Measurements from ENCODE around the gene STK10. TPM values are rescaled to one million over a fixed set of nuclear protein-coding genes. Genes with fewer than 3 reads are reported as not detected.

The STK10 gene
- total RNA-seq, 1 experiment from 2014 or later: 22.9 TPM

- no peak for DNase-seq (ENCODE audit: low read depth, low spot score)
- Histone ChIP-seq H3K27ac (ENCODE audit: low read depth, low read length) (no peak overlapping the region), H3K27me3 (ENCODE audit: insufficient read depth, low read length) (no peaks in the 10 kb centered on the region), H3K4me3 (replicated peaks in 1 of 2; ENCODE audit: low read depth in 1 of 2, low read length in 2 of 2) (no peak overlapping the region), H3K9me2 (ENCODE audit: insufficient read depth) (no peaks in the 10 kb centered on the region), H3K36me3 (ENCODE audit: control insufficient read depth in 1 of 2, insufficient read depth in 2 of 2, low read length in 2 of 2) (no peaks in the 10 kb centered on the region), H2AFZ (ENCODE audit: low read depth, low read length, poor library complexity, severe bottlenecking) (no peak overlapping the region), H3K4me2 (ENCODE audit: low read length) (no peak overlapping the region), H3K9me3 (ENCODE audit: control insufficient read depth in 1 of 2, insufficient read depth in 1 of 2, low read depth in 1 of 2, low read length in 2 of 2) (no peaks in the 10 kb centered on the region), H3K4me1 (ENCODE audit: control insufficient read depth in 1 of 2, insufficient read depth in 2 of 2, low read length in 2 of 2) (no peaks in the 10 kb centered on the region), H4K20me1 (ENCODE audit: insufficient read depth) (no peaks in the 10 kb centered on the region), H3K9ac (ENCODE audit: low read length) (no peak overlapping the region), H3K79me2 (ENCODE audit: insufficient read depth, low read length) (no peaks in the 10 kb centered on the region)
- no peak for TF ChIP-seq YY1 (IDR thresholded peaks at IDR 0.05; ENCODE audit: extremely low read depth, insufficient replicate concordance, low read depth, low read length)
- TF ChIP-seq CTCF (IDR thresholded peaks at IDR 0.05 in 2 of 3, conservative IDR thresholded peaks at IDR 0.05 in 1 of 3; ENCODE audit: borderline replicate concordance in 1 of 3, insufficient read depth in 1 of 3, low read depth in 2 of 3, low read length in 2 of 3): no peak
- BruUV-seq (replicated peaks): no TSS peak
- RAD21 ChIA-PET (ENCODE audit: low non-redundant PET in 1 of 2, low total read pairs in 2 of 2, uncharacterized antibody in 2 of 2, unreplicated experiment in 2 of 2): no interaction called here
- ATAC-seq: no peak
- intact Hi-C loops (cut with micrococcal nuclease): no loop called here
- POLR2A ChIA-PET: no interaction called here
- CTCF ChIA-PET: no interaction called here
Observed at GRCh38 chr5:172076761-172077244, 111.2 kb downstream of the STK10 start.

- no peak for TF ChIP-seq YY1 (IDR thresholded peaks at IDR 0.05; ENCODE audit: extremely low read depth, insufficient replicate concordance, low read depth, low read length)
- no peak for TF ChIP-seq FOSL1 (IDR thresholded peaks at IDR 0.05; ENCODE audit: low read depth)
- no peak for TF ChIP-seq TCF7L2 (IDR thresholded peaks at IDR 0.05; ENCODE audit: borderline replicate concordance, extremely low read depth, insufficient read depth, insufficient read length)
- TF ChIP-seq EZH2phosphoT487 (IDR thresholded peaks at IDR 0.05; ENCODE audit: borderline replicate concordance): no peak
- TF ChIP-seq CBX3 (IDR thresholded peaks at IDR 0.05; ENCODE audit: low read depth): no peak
- TF ChIP-seq EGR1 (IDR thresholded peaks at IDR 0.05; ENCODE audit: low read depth): no peak
- TF ChIP-seq MAX (IDR thresholded peaks at IDR 0.05): no peak
- TF ChIP-seq ZFX (IDR thresholded peaks at IDR 0.05): no peak
- TF ChIP-seq CTCF (IDR thresholded peaks at IDR 0.05 in 2 of 3, conservative IDR thresholded peaks at IDR 0.05 in 1 of 3; ENCODE audit: borderline replicate concordance in 1 of 3, insufficient read depth in 1 of 3, low read depth in 2 of 3, low read length in 2 of 3): no peak
- TF ChIP-seq ZBTB33 (IDR thresholded peaks at IDR 0.05; ENCODE audit: extremely low read depth, insufficient replicate concordance, low read length): no peak
- TF ChIP-seq SP1 (IDR thresholded peaks at IDR 0.05; ENCODE audit: low read depth): no peak
- no peak for TF ChIP-seq POLR2AphosphoS5 (IDR thresholded peaks at IDR 0.05; ENCODE audit: low read depth, low read length)
- TF ChIP-seq SIN3A (IDR thresholded peaks at IDR 0.05; ENCODE audit: low read depth): no peak
- Histone ChIP-seq H3K4me3 (replicated peaks in 1 of 2; ENCODE audit: low read depth in 1 of 2, low read length in 2 of 2) (no peak overlapping the region), H3K9ac (ENCODE audit: low read length) (no peak overlapping the region), H3K9me3 (ENCODE audit: control insufficient read depth in 1 of 2, insufficient read depth in 1 of 2, low read depth in 1 of 2, low read length in 2 of 2) (no peaks in the 10 kb centered on the region), H3K27me3 (ENCODE audit: insufficient read depth, low read length) (no peaks in the 10 kb centered on the region), H4K20me1 (ENCODE audit: insufficient read depth) (no peaks in the 10 kb centered on the region), H3K79me2 (ENCODE audit: insufficient read depth, low read length) (no peaks in the 10 kb centered on the region), H3K4me1 (ENCODE audit: control insufficient read depth in 1 of 2, insufficient read depth in 2 of 2, low read length in 2 of 2) (no peaks in the 10 kb centered on the region), H3K27ac (ENCODE audit: low read depth, low read length) (no peak overlapping the region), H3K9me2 (ENCODE audit: insufficient read depth) (no peaks in the 10 kb centered on the region), H2AFZ (ENCODE audit: low read depth, low read length, poor library complexity, severe bottlenecking) (no peak overlapping the region), H3K36me3 (ENCODE audit: control insufficient read depth in 1 of 2, insufficient read depth in 2 of 2, low read length in 2 of 2) (no peaks in the 10 kb centered on the region), H3K4me2 (ENCODE audit: low read length) (no peak overlapping the region)
- BruUV-seq (replicated peaks): no TSS peak
- RAD21 ChIA-PET (ENCODE audit: low non-redundant PET in 1 of 2, low total read pairs in 2 of 2, uncharacterized antibody in 2 of 2, unreplicated experiment in 2 of 2): no interaction called here
- intact Hi-C loops (cut with micrococcal nuclease): no loop called here
- POLR2A ChIA-PET: no interaction called here
- CTCF ChIA-PET: no interaction called here
- ATAC-seq (no peak), DNase-seq (ENCODE audit: low read depth, low spot score) (no peak)
Observed at GRCh38 chr5:172075656-172076055, 112.4 kb downstream of the STK10 start.
